Esophagus squamous epithelium (tissue), 4 donors: Measurements from ENCODE around the gene PLEKHA7.

Source experiments
- POLR2A ChIP-seq, 4 donors: fragments of 450-650 bp; IDR thresholded peaks; one replicate each; pipeline ENCODE4 v1.6.1; 2017; ENCODE audit warnings: antibody characterized with exemption in 4 of 4, mild to moderate bottlenecking in 4 of 4, moderate library complexity in 3 of 4
- TF ChIP-seq, protein P1 (sequence below), 6 experiments: fragments of 450-650 bp in 4 of 6; fragments of 200-600 bp in 2 of 6; sonication (generic) in 2 of 6; IDR thresholded peaks; one replicate each; pipeline ENCODE4 v1.5.1; 2016 to 2019; ENCODE audit warnings: antibody characterized with exemption in 6 of 6, mild to moderate bottlenecking in 4 of 6, moderate library complexity in 4 of 6

DNA sequence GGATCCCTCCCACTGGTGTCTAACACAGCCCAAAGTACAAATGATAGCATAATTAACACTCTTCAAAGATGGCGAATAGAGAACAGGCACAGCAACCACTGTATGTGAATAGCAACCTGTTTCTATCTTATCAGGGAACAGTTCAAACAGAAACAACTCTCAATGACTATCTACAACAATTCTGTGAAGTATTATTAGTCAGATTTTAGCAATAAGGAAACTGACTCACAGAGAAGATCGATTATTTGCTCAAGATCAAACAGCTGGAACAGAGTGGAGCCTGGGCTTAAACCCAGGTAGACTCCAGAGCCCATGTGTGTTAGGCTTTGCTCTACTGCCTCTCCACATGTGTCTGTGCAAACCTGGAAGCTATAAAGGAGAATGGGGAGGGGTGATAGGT, 187.1 kb downstream of the PLEKHA7 start:
- TF ChIP-seq, protein P1, sequence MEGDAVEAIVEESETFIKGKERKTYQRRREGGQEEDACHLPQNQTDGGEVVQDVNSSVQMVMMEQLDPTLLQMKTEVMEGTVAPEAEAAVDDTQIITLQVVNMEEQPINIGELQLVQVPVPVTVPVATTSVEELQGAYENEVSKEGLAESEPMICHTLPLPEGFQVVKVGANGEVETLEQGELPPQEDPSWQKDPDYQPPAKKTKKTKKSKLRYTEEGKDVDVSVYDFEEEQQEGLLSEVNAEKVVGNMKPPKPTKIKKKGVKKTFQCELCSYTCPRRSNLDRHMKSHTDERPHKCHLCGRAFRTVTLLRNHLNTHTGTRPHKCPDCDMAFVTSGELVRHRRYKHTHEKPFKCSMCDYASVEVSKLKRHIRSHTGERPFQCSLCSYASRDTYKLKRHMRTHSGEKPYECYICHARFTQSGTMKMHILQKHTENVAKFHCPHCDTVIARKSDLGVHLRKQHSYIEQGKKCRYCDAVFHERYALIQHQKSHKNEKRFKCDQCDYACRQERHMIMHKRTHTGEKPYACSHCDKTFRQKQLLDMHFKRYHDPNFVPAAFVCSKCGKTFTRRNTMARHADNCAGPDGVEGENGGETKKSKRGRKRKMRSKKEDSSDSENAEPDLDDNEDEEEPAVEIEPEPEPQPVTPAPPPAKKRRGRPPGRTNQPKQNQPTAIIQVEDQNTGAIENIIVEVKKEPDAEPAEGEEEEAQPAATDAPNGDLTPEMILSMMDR (IDR thresholded peaks at IDR 0.05), result no peak
- no peak for TF ChIP-seq POLR2A (IDR thresholded peaks at IDR 0.05)
